Measurements from ENCODE around the gene NT5C1B.

Gene NT5C1B

DNA sequence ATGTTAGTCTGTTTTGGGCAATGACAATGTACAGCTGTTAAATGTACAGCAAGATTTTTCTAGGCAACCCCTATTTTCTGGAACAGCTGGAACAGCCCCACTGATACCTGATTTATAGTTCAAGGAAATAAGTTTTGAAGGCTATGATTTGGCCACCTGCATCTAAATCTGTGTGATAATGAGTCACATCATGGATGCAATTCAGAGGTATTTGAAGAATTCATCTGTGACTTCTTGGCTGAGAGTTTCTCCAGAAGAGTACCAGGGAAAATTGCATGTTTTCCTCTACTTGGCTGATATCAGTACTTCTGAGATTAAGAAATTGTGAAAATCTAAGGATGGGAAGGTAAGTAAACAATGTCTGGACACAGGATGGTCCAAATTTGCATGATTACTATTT, 40.7 kb upstream of the NT5C1B start:
- Histone ChIP-seq H3K9me3 (ENCODE audit: control insufficient read depth, low read length) (peaks cover 4% of the 10 kb centered on the region), H3K27me3 (ENCODE audit: control insufficient read depth, insufficient read depth, low read length) (no peaks in the 10 kb centered on the region), H3K9ac (no peak overlapping the region), H3K36me3 (ENCODE audit: control insufficient read depth, insufficient read depth, low read length) (no peaks in the 10 kb centered on the region), H3K4me1 (no peaks in the 10 kb centered on the region), H3K4me2 (ENCODE audit: low read length) (no peak overlapping the region), H3K79me2 (no peaks in the 10 kb centered on the region), H3K27ac (no peak overlapping the region), H3K4me3 (ENCODE audit: low read depth, low read length) (no peak overlapping the region), H2AFZ (no peak overlapping the region)
- TF ChIP-seq, protein P1, sequence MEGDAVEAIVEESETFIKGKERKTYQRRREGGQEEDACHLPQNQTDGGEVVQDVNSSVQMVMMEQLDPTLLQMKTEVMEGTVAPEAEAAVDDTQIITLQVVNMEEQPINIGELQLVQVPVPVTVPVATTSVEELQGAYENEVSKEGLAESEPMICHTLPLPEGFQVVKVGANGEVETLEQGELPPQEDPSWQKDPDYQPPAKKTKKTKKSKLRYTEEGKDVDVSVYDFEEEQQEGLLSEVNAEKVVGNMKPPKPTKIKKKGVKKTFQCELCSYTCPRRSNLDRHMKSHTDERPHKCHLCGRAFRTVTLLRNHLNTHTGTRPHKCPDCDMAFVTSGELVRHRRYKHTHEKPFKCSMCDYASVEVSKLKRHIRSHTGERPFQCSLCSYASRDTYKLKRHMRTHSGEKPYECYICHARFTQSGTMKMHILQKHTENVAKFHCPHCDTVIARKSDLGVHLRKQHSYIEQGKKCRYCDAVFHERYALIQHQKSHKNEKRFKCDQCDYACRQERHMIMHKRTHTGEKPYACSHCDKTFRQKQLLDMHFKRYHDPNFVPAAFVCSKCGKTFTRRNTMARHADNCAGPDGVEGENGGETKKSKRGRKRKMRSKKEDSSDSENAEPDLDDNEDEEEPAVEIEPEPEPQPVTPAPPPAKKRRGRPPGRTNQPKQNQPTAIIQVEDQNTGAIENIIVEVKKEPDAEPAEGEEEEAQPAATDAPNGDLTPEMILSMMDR (IDR thresholded peaks at IDR 0.05) = no peak

DNA sequence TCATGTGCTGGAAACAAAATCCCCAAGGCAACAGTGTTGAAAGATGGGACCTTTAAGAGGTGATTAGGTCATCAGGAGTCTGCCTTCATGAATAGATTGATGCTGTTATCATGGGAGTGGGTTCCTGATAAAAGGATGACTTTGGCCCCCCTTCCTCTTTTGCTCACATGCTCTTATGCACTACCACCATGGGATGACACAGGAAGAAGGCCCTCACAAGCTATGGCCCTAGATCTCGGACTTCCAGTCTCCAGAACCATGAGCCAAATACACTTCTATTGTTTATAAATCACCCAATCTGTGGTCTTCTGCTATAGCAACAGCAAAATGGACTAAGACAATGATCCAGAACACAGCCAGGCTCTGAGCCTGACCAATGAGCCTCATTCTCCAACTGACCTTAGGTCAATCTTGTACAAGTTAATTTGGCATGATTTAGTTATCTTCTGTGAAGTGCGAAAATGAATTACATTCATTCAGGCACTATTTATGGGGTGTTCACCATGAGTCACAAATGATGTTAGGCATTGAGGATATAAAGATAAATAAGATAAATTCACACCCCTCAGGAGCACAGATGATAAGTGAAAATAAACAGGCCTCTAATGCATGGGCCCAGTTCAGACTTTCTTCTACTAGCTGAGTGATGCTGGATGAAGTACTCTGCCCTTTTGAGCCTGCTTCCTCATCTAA, 37.7 kb upstream of the NT5C1B start:
- Histone ChIP-seq H3K36me3 (ENCODE audit: control insufficient read depth, insufficient read depth, low read length) (no peaks in the 10 kb centered on the region), H3K79me2 (no peaks in the 10 kb centered on the region), H3K4me3 (ENCODE audit: low read depth, low read length) (no peak overlapping the region), H3K9ac (no peak overlapping the region), H3K4me2 (ENCODE audit: low read length) (no peak overlapping the region), H3K9me3 (ENCODE audit: control insufficient read depth, low read length) (no peaks in the 10 kb centered on the region), H3K27me3 (ENCODE audit: control insufficient read depth, insufficient read depth, low read length) (no peaks in the 10 kb centered on the region), H3K4me1 (no peaks in the 10 kb centered on the region), H3K27ac (no peak overlapping the region), H2AFZ (no peak overlapping the region)
- TF ChIP-seq, protein P1 (IDR thresholded peaks at IDR 0.05) = no peak

DNA sequence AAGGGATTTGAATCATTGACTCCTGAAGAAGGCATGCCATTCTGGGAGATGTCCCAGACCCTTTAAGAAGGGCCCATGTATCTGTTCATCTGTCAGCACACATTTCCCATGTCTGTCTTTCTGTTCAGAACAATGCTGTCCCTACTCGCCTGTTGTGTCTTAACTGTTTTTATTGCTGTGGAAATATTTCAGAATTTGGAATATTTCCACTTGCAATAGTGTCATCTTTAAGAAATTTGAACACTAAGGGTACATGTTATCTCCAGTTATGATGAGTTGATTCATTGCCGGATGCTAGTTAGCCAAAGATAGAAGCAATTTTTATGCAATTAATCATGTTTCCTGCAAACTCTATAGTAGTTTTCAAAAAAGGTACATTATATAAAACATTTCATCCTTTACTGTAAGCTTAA, 36.9 kb upstream of the NT5C1B start:
- Histone ChIP-seq H3K9me3 (ENCODE audit: control insufficient read depth, low read length) (no peaks in the 10 kb centered on the region), H3K79me2 (no peaks in the 10 kb centered on the region), H2AFZ (no peak overlapping the region), H3K4me2 (ENCODE audit: low read length) (no peak overlapping the region), H3K4me1 (no peaks in the 10 kb centered on the region), H3K36me3 (ENCODE audit: control insufficient read depth, insufficient read depth, low read length) (no peaks in the 10 kb centered on the region), H3K4me3 (ENCODE audit: low read depth, low read length) (no peak overlapping the region), H3K9ac (no peak overlapping the region), H3K27ac (no peak overlapping the region), H3K27me3 (ENCODE audit: control insufficient read depth, insufficient read depth, low read length) (no peaks in the 10 kb centered on the region)
- TF ChIP-seq, protein P1 (IDR thresholded peaks at IDR 0.05) = no peak

DNA sequence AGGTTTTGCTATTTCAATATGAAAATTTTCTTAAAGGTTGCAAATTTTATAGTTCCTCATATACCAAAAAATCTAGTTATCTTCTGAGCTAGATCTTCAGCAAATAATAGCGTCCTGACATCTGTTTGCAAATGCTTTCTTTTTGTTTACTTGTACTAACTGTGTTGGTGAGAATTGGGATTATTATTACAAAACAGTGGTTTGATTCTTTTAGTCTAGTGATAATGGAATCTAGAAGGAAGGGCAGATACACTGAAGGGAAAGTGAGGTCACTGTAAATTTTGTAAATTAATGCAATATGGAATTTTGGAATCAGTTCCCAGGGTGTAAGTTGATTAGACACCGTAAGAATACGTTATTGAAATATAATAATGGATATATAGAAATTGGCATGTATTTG, 36.2 kb upstream of the NT5C1B start:
- Histone ChIP-seq H3K4me3 (ENCODE audit: low read depth, low read length) (no peak overlapping the region), H3K4me1 (no peaks in the 10 kb centered on the region)

More for the DNA sequence above, 36.2 kb upstream of the NT5C1B start:
- no peak overlapping the region for H3K4me2 ChIP-seq (ENCODE audit: low read length)
- TF ChIP-seq, protein P1 (IDR thresholded peaks at IDR 0.05) = no peak
- H3K27me3 ChIP-seq (ENCODE audit: control insufficient read depth, insufficient read depth, low read length) = no peaks in the 10 kb centered on the region
- H2AFZ ChIP-seq = no peak overlapping the region
- H3K9ac ChIP-seq = no peak overlapping the region
- no peaks in the 10 kb centered on the region for H3K9me3 ChIP-seq (ENCODE audit: control insufficient read depth, low read length)
- H3K27ac ChIP-seq = no peak overlapping the region
- no peaks in the 10 kb centered on the region for H3K79me2 ChIP-seq
- H3K36me3 ChIP-seq (ENCODE audit: control insufficient read depth, insufficient read depth, low read length) = no peaks in the 10 kb centered on the region
